GM19351 (cell line): ENCODE measurements around the gene CATSPER4.
"Not testable (repeated sequence)": the region's sequence is repeated elsewhere in the genome, so short reads cannot be mapped to it uniquely, and the experiment has no call there.

Experiments used
- ATAC-seq: cut with Tn5 transposase; IDR thresholded peaks from one replicate; pipeline ENCODE4 v1.9.1; 2021; ENCODE audit warnings: mild to moderate bottlenecking, moderate library complexity; ENCODE audit not compliant: unreplicated experiment

Gene CATSPER4

DNA sequence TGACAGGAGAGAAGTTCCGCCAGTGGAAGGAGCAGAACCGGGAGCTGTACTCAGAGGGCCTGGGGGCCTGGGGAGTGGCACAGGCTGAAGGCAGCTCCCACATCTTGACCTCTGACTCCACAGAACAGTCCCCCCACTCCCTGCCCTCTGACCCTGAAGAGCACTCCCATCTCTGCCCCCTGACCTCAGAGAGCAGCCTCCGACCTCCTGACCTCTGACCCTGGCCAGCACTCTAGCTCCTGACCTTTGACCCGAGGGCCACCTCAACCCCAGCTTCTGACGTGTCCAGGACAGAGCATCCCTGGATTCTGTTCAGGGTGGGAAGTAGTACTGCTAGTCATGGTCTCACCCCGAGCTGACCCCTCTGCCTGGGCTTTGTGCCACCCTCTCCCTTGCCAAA lies 1.1 kb upstream of the CATSPER4 start:
- ATAC-seq = no peak

DNA sequence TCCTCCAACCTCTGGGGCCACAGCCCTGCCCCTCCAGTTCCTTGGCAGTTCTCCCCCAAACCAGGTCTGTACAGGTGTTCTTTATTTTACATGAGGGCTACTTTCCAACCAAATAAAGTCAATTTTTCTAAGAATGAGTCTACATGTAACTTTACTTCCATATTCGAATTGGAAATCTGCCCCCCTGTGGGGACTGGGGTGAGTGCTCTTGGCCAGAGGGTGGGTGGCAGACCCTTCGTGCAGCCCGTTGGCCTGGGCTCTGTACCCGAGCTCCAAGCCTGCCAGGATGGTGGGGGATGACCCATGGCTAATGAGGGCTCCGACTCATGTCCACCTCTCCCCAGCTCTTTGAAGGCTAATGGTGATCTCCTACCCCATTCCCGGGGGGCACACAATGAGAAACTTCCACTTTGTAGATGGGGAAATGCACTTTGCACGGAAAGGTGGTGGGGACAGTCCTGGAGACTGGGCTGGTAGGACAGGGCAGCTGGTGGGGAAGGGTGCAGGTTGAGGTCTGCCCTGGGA lies 589 bp upstream of the CATSPER4 start:
- no peak for ATAC-seq

DNA sequence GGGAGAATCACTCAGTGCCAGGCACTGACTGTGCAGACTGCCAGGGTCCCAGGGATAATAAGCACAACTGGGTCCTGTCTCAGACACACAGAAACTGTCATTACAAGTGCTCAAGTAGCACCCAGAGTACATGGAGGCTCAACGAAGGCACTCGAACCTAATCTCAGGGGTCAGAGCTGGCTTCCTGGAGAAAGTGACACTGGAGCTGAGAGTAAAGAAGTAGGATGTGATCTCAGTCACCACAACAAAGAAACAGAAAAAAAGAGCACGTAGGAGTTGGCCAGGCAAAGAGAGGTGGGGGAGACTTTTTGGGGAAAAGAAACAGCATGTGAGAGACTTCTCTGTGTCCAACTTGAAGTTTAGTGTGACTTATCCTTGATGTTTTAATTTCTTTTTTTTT lies 1.3 kb downstream of the CATSPER4 start:
- no peak for ATAC-seq

DNA sequence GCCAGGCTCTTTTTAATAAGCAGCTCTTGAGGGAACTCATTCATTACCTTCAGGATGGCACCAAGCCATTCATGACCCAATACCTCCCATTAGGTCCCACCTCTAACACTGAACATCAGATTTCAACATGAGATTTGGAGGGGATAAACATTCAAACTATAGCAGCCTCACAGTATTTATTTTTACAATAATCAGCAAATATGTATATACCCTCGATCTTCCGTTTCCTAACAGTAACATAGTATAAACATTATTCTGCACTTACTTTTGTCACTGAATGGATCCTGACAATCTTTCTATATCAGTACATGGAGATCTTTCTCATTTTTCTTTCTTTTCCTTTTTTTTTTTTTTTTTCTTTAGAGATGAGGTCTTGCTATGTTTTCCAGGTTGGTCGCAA lies 5.4 kb downstream of the CATSPER4 start:
- no peak for ATAC-seq

DNA sequence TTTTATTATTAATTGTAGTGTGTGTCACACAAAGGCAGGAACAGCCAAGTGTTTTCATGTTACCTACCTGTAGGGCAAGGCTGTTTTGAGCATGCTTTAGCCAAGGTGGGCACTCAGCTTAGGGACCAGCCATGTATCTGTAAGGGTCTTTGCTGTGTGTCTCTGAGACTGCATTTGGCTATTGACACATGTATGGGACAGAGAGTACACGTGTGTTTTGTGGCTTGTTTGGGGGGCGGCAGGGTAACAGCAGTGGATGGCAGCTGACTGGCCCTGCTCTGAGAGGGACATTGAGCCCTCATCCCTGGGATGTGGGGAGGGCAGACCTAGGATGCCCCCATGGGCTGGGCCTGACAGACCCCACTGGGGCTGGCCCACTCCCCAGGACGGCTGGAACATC lies 6.9 kb downstream of the CATSPER4 start:
- no peak for ATAC-seq

DNA sequence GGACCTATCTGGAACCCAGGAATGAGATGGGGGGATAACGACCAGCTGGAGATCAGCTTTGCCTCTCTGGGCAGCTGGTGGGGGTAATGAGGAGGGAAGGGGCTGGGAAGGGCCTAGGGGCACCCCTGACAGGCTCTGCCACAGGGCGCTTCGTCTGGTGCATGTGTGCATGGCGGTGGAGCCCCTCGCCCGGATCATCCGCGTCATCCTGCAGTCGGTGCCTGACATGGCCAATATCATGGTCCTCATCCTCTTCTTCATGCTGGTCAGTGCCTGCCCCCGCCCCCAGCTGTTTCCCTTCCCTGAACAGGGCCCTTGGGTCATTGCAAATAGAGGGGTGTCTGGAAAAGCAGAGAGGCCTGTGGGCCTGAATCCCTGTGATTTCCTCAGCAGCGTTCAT lies 7.4 kb downstream of the CATSPER4 start:
- no peak for ATAC-seq

DNA sequence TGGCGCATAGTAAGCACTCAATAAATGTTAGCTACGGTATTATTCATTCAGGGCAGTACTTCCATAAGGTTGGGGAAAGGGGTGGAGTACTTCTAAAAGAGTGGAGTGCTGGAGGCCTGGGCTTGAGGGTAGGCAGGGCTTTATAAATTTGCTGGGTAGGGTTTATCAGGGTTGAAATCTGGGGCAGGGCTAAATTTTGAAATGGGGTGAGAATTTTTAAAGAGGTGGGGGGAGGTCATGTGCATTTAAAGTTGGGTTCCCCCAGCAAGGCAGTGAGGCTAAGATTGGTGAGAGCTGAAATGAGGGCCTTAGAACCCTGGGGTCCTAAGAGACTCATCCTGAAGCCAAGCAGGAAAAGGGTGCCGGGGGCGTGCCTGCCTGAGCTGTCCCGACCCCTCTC lies 10.0 kb downstream of the CATSPER4 start:
- ATAC-seq = no peak

DNA sequence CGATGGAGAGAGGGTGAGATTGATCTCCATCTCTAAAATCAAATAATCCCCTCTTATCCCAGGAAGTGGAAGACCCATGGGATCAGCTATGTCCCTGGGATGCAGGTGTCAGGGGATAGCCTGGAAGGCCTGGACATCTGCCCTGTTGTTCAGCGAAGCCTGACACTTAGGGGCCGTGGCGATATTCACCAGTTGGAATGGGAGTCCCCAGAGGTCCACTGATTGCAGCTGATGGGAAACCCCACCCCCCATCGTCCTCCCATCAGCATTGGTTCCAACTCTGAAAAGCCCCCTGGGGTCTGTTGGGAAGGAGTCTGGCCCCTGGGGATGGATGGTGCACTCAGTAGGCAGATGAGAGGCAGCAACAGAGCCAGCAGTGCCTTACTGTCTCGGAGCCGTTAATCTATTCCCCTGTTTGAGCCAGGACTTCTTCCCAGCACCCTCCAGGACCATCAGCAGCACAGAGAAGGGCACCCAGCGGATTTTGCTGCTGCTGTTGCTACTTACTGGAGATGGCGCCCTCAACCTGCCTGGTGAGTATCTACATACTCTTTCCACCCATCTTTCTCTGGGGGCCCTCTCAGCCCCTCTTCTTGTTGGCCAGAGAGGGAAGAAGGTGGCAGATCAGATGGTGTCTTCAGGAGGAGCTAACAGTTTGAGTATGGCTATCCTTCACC lies 13.4 kb downstream of the CATSPER4 start:
- ATAC-seq = no peak

DNA sequence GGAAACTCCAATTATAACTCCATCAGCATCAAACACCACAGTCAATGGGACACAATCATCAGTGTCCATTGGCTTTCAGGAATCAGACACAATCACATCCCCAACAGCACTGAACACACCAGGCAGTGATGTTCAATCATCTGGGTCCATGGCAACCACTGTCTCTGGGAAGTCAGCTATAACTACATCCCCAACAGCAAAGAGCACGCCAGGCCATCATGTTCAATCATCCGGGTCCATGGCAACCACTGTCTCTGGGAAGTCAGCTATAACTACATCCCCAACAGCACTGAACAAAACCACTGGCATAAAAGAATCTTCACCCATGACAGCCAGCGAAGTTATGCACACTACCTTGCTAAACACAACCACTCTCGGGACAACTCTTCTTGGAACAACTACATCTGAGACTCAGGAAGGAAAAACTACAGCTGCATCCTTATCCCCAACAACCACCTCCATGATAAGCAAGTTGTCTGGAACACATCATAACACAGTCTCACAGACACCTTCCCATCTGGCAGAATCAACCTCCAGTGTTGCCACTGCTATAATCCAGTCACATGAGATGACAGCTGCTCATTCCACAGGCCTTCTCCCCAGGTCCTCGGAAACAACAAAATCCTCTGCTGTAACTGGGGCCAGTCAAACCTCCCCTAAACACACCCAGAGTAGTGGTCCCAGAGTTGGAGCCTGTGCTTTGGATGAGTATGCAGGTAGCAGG lies 19.9 kb downstream of the CATSPER4 start:
- ATAC-seq = no peak

DNA sequence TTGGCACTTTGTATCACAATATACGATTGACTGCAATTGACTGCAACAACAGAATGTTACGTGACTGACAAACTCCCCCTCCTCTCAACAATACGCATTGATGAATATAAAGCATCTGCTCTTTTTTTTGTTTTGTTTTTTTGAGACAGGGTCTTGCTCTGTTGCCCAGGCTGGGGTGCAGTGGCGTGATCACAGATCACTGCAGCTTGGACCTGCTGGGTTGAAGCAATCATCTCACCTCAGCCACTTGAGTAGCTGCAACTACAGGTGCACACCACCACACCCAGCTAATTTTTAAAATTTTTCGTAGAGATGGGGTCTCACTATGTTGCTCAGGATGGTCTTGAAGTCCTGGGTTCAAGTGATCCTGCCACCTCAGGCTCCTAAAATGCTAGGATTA lies 22.3 kb downstream of the CATSPER4 start:
- no peak for ATAC-seq

DNA sequence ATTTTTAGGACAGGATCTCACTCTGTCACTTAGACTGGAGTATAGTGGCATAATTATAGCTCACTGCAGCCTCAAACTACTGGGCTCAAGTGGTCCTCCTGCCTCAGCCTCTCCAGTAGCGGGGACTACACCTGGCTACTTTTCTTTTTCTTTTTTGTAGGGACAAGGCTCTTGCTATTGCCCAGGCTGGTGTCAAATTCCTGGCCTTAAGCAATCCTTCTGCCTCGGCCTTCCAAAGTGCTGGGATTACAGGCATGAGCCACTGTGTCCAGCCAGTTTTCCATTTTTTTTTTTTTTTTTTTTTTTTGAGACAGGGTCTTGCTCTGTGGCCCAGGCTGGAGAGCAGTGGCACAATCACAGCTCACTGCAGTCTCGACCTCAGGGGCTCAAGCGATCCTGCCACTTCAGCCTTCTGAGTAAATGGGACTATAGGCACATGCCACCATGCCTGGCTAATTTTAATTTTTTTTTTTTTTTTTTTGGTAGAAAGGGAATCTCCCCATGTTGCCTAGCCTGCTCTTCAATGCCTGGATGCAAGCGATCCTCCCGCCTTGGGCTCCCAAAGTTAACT lies 23.0 kb downstream of the CATSPER4 start:
- ATAC-seq = no peak

DNA sequence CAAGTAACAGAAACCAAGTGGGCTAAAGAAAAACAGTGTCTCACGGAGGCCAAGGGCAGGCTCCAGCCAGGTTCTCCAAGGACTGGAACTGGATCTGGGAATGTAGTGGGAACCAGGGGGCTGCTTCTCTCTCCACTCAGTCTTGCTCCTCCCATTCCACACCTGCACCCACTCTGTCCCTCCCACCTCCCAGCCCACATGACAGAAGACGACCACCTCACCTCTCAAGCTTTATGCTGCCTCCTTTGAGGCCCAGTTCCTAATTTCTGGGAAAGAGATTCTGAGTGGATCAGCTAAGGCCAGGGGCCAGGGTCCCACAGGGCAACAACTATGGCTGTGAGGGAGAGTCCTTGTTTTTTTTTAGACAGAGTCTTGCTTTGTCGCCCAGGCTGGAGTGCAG lies 24.8 kb downstream of the CATSPER4 start:
- no peak for ATAC-seq

DNA sequence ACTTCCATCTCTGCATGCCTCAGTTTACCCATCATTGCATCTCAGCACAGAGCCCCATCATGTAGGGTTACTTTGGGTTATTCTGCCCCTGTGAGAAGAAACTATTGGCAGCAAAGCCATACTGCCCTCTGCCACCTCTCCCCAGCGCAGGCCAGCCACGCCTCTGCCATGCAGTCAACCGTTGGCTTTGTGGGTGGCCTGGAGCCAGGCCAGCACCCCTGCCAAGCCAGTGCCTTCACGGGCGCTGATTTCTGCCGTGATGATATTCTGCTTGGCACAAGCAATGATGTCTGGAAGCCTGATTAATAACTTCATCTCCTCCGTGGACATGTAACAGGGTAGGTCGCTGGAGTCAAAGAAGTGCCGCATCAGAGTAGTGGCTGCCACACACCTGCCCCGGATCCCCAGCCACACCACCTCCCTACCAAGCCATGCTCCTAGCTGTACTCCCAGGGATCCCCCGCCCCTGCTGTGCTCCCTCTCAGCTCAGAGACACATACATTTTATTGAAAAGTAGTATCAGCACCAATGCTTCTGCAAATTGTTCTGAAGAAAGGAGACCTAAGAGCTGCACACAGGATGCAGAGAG lies 28.6 kb downstream of the CATSPER4 start:
- no peak for ATAC-seq

DNA sequence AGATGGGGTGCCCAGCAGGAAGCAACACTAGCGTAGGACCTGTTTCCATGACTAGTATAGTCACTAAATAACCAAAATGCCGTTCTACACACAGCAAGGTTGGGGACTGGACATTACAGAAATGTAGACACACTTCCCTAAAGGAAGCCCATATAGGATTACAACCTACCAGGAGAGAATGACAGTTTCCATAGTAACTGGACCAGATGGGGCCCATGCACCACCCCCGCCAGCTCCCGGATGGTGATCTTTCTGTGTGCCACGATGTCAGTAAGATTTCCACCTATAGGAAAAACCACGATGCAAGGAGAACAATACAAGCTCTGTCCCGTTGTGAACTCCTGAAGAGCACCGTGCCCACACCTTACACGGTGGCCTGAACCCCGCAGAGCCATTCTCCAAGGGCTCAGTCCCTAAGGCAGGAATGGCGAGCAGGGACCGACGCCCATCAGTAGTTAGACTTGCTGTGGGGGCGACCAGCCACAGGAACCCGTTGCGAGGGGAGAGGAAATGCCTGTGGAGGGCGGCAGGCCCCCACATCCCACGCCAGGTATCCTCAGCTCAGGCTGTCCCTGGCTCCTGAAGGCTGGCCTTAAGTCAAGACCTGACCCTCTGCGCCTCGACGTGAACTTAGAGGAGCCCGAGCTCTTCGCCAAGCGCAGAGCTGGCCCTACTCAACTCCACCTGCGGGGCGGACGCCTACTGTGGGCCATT lies 30.0 kb downstream of the CATSPER4 start:
- no peak for ATAC-seq

DNA sequence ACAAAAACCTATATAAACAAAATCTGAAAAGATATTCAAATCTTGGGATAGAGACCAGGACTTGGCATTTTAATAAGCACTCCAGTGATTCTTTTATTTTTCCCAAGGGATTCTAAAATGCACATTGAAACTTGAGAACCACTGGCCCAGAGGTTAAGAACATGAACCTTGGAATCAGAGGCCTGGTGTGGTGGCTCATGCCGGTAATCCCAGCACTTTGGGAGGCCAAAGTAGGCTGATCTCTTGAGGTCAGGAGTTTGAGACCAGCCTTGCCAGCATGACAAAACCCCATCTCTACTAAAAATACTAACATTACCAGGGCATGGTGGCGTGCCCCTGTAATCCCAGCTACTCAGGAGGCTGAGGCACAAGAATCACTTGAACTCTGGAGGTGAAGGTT lies 30.7 kb downstream of the CATSPER4 start:
- no peak for ATAC-seq

DNA sequence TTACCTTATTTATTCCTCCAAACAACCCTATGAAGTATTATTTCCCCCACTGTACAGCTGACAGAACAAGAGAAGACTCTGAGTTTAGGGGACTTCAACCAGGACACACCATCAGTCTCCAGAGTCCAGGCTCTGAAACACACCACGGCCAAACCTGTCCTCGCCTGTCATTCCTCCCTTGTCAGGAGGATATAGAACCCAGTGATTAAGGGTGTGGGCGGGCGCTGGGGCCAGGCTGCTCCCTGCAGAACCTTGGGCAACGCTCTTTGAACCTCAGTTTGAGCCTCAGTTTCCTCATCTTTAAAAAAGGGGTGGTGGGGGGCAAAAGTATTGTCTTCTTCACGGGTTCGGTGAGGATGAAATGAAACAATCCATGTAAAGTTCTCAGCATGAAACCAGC lies 34.2 kb downstream of the CATSPER4 start:
- no peak for ATAC-seq

DNA sequence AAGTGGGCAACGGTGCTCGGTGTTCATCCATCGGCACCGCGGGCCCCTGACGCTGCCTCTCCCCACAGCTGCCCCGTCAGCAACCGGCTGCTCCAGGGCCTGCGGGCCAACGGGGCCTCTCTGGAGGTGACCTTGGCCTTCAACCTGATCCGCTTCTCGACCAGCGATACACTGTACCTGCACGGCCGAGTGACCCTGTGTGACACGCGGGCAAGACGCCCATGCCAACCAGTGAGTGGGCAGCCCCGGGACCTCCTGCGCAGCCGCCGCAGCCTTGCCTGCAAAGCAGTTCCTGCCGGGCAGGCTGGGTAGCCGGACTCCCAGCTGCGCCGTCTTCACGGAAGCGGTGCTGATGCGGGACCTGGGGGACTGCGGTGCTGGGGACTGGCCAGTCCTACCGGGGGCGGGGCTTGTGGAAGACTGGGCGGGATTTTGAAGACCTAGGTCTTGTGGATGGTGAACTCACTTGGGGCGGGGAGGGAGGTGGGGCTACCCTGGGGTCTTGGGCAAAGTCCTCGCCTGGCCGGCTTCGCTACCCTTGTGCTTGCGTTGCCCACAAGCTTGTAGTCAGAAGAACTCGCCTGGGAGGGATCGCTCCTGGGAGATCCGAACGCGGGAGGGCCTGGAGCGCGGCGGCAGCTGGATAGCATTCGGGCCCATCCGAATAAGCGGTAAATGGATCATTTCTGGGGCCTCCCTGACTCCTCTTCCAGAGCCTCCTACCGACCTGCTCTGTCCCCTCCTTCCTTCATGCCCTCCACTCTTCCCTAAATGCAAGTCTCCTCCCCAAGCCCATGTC lies 34.8 kb downstream of the CATSPER4 start:
- no peak for ATAC-seq

DNA sequence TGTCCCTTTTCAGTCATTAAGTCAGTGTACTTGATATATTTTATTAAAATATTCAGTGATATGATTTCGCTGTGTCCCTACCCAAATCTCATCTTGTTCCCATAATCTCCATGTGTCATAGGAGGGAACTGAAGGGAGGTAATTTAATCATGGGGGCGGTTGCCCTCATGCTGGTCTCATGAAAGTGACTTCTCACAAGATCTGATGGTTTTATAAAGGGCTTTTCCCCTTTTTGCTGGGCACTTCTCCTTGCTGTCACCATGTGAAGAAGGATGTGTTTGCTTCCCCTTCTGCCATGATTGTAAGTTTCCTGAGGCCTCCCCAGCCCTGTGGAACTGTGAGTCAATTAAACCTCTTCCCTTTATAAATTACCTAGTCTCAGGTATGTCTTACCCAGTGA lies 40.3 kb downstream of the CATSPER4 start:
- ATAC-seq = not testable (repeated sequence)

DNA sequence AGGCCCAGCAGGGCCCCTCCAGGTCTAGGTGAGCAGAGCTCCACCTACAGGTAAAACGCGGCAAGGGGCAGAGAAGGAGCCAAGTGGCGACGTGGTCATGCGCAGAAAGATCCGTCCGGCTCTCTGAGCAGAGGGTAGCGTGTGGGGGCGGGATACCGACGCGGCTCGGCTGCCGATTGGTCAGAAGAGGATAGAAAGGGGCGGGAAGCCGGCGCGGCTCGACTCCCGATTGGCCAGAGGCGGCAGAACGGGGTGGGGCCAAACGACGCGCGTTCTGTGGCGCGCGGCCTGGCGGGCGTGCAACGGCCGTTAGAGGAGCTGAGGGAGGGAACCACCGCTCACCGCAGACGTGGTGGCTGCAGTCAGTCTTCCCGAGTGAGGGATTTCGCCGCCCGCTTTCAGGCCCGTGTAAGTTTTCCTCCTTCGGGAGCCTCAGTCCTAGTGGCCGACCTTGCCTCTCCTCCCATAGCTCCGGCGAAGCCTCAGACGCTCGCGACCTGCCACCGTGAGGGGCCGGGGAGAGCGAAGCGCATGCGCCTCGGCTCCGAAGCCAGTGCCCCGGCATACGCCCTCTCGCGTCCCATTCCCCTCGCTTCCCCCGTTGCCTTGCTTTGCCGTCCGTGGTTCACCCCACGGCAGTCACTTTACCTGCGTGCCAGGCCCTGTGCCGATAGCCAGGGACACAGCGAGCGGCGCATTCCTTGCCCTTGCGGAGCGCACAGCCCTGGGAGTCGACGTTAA lies 43.7 kb downstream of the CATSPER4 start, which contains the start of gene CEP85:
Gene CEP85 (plus strand): TSS at position 298 of the 741 bp plus-strand sequence. CDS start 5,584 bp downstream, outside the sequence.
- ATAC-seq = peak; percentile 85
